Gastrocnemius medialis (tissue), 4 donors: ENCODE results near the gene S1PR5. TPM values are rescaled to one million over a fixed set of nuclear protein-coding genes. Genes with fewer than 3 reads are reported as not detected.
A peak's percentile ranks its signal among the peaks of the same experiment; 100 is the strongest.

Experiments used
- ATAC-seq, 2 donors: fragments of 150-250 bp; one replicate each; pipeline ENCODE4 v1.9.1; 2016
- DNase-seq, 2 donors: peaks; one replicate each; pipeline ENCODE4 v3.0.0-alpha.2; 2019
- H3K27ac ChIP-seq, 4 donors: fragments of 200-600 bp; sonication (generic); 1 replicate in 1 of 4; 2 replicates in 3 of 4; pipeline ENCODE4 v1.5.1; 2016 to 2018; ENCODE audit warnings: mild to moderate bottlenecking in 2 of 4, moderate library complexity in 1 of 4
- H3K27me3 ChIP-seq, 3 donors: fragments of 200-600 bp; sonication (generic) in 2 of 3; 1 replicate in 1 of 3; 2 replicates in 2 of 3; pipeline versions ENCODE4 v1.5.1 to v1.6.0; 2016 to 2019; ENCODE audit warnings: mild to moderate bottlenecking in 1 of 3, moderate library complexity in 1 of 3
- H3K36me3 ChIP-seq, 2 donors: fragments of 200-600 bp; sonication (generic) in 1 of 2; one replicate each; pipeline ENCODE4 v1.5.1; 2017 to 2018
- H3K4me1 ChIP-seq, 2 donors: fragments of 200-600 bp; sonication (generic) in 1 of 2; one replicate each; pipeline ENCODE4 v1.5.1; 2016 to 2017; ENCODE audit warnings: mild to moderate bottlenecking in 2 of 2
- H3K4me3 ChIP-seq, 4 donors: fragments of 200-600 bp; sonication (generic) in 3 of 4; 1 replicate in 1 of 4; 2 replicates in 3 of 4; pipeline ENCODE4 v1.5.1; 2016 to 2019; ENCODE audit warnings: mild to moderate bottlenecking in 2 of 4
- H3K9me3 ChIP-seq, 3 donors: fragments of 200-600 bp; sonication (generic) in 2 of 3; 1 replicate in 1 of 3; 2 replicates in 2 of 3; pipeline ENCODE4 v1.5.1; 2016 to 2019
- CTCF ChIP-seq, 5 experiments: fragments of 450-650 bp in 3 of 5; fragments of 200-600 bp in 2 of 5; sonication (generic) in 2 of 5; IDR thresholded peaks in 4 of 5; conservative IDR thresholded peaks in 1 of 5; 1 replicate in 4 of 5; 2 replicates in 1 of 5; pipeline ENCODE4 v1.5.1; 2016 to 2019; ENCODE audit warnings: antibody characterized with exemption in 5 of 5, mild to moderate bottlenecking in 3 of 5, moderate library complexity in 3 of 5
- POLR2A ChIP-seq, 2 donors: fragments of 450-650 bp; IDR thresholded peaks; one replicate each; pipeline ENCODE4 v1.6.1; 2017; ENCODE audit warnings: antibody characterized with exemption in 2 of 2, mild to moderate bottlenecking in 2 of 2, moderate library complexity in 2 of 2
- in situ Hi-C, 4 donors: fragments of 200-750 bp; cut with MboI; loops; one replicate each; pipeline versions ENCODE4 v1.15.0 to v1.8.0; 2017; ENCODE audit warnings: low sequenced_read_pairs in 4 of 4
- intact Hi-C: fragments of 100-400 bp; cut with DNase I; formaldehyde crosslinking; loops from one replicate; pipeline ENCODE4 v1.15.1; 2023; ENCODE audit warnings: low total_unique reads
- total RNA-seq, 4 donors: library from RNA; depleted of rRNA; stranded (reverse); fragments of >200 nt; gene quantifications; one replicate each; pipeline versions ENCODE4 v1.1.0 to v1.2.3, GENCODE V29; 2016

Gene S1PR5
- total RNA-seq, 4 donors from 2014 or later, result not detected

GRCh38 chr19:10555610-10555973 lies 38.3 kb upstream of the S1PR5 start:
- no peak for ATAC-seq
- in situ Hi-C loops, result loop anchor here in 1 of 4 donors (25.0 kb wide), 1 partner anchor 143 kb away; the partner anchor contains the start of genes CDC37 and PDE4A

GRCh38 chr19:10554760-10555609 lies 37.7 kb upstream of the S1PR5 start:
- Histone ChIP-seq H3K27ac (peak overlapping the region in 1 of 4 donors; percentile 53), H3K4me1 (no peaks in the 10 kb centered on the region)
- ATAC-seq, result no peak

More at GRCh38 chr19:10555610-10555973, 38.3 kb upstream of the S1PR5 start:
- H3K27ac ChIP-seq, result peak overlapping the region in 1 of 4 donors; percentile 53
- no peak overlapping the region for H3K4me3 ChIP-seq
- no peaks in the 10 kb centered on the region for H3K9me3 ChIP-seq
- H3K4me1 ChIP-seq, result no peaks in the 10 kb centered on the region
- no peak for DNase-seq
- intact Hi-C loops, result no loop called here
- no peaks in the 10 kb centered on the region for H3K27me3 ChIP-seq
- TF ChIP-seq POLR2A (IDR thresholded peaks at IDR 0.05) (no peak), CTCF (IDR thresholded peaks at IDR 0.05 in 4 of 5, conservative IDR thresholded peaks at IDR 0.05 in 1 of 5) (no peak)
- H3K36me3 ChIP-seq, result peaks cover 0 to 87% of the 10 kb centered on the region in 2 donors

GRCh38 chr19:10553943-10554381 lies 36.7 kb upstream of the S1PR5 start:
- in situ Hi-C loops, result loop anchor here in 1 of 4 donors (25.0 kb wide), 1 partner anchor 142 kb away; the partner anchor contains the start of genes CDC37 and PDE4A
- intact Hi-C loops, result no loop called here

More at GRCh38 chr19:10554760-10555609, 37.7 kb upstream of the S1PR5 start:
- no peak for DNase-seq
- Histone ChIP-seq H3K27me3 (no peaks in the 10 kb centered on the region), H3K36me3 (peaks cover 0 to 87% of the 10 kb centered on the region in 2 donors), H3K4me3 (no peak overlapping the region), H3K9me3 (no peaks in the 10 kb centered on the region)
- TF ChIP-seq CTCF (IDR thresholded peaks at IDR 0.05 in 4 of 5, conservative IDR thresholded peaks at IDR 0.05 in 1 of 5) (no peak), POLR2A (IDR thresholded peaks at IDR 0.05) (no peak)
- intact Hi-C loops, result no loop called here
- in situ Hi-C loops, result loop anchor here in 1 of 4 donors (25.0 kb wide), 1 partner anchor 143 kb away; the partner anchor contains the start of genes CDC37 and PDE4A

GRCh38 chr19:10553087-10553667 lies 35.9 kb upstream of the S1PR5 start:
- ATAC-seq, result no peak
- H3K36me3 ChIP-seq, result peaks cover 0 to 87% of the 10 kb centered on the region in 2 donors
- no peak overlapping the region for H3K4me3 ChIP-seq
- H3K27ac ChIP-seq, result no peak overlapping the region
- no peaks in the 10 kb centered on the region for H3K9me3 ChIP-seq
- H3K4me1 ChIP-seq, result no peaks in the 10 kb centered on the region
- H3K27me3 ChIP-seq, result no peaks in the 10 kb centered on the region
- TF ChIP-seq POLR2A (IDR thresholded peaks at IDR 0.05) (no peak), CTCF (IDR thresholded peaks at IDR 0.05 in 4 of 5, conservative IDR thresholded peaks at IDR 0.05 in 1 of 5) (no peak)
- in situ Hi-C loops (loop anchor here in 1 of 4 donors (25.0 kb wide), 1 partner anchor 141 kb away; the partner anchor contains the start of genes CDC37 and PDE4A), intact Hi-C loops (no loop called here)
- no peak for DNase-seq

More at GRCh38 chr19:10553943-10554381, 36.7 kb upstream of the S1PR5 start:
- no peaks in the 10 kb centered on the region for H3K4me1 ChIP-seq
- no peak for ATAC-seq
- H3K27me3 ChIP-seq, result no peaks in the 10 kb centered on the region
- H3K27ac ChIP-seq, result no peak overlapping the region
- H3K36me3 ChIP-seq, result peaks cover 0 to 87% of the 10 kb centered on the region in 2 donors
- DNase-seq, result no peak
- H3K4me3 ChIP-seq, result no peak overlapping the region
- no peaks in the 10 kb centered on the region for H3K9me3 ChIP-seq
- TF ChIP-seq POLR2A (IDR thresholded peaks at IDR 0.05) (no peak), CTCF (IDR thresholded peaks at IDR 0.05 in 4 of 5, conservative IDR thresholded peaks at IDR 0.05 in 1 of 5) (no peak)
